Activated effector memory CD4-positive, alpha-beta T cell treated with anti-CD3 and anti-CD28 coated beads, Interleukin-2, amount 50 U/mL, for 16 hours (primary cell): ENCODE results near the gene VAMP1.
"Not testable (repeated sequence)": the region's sequence is repeated elsewhere in the genome, so short reads cannot be mapped to it uniquely, and the experiment has no call there.

Source experiments
- DNase-seq: peaks from one replicate; pipeline ENCODE4 v3.0.0-alpha.2; 2020

The VAMP1 gene

GRCh38 chr12:6470375-6471163 lies at the start of gene VAMP1:
Gene VAMP1 (minus strand): TSS chr12:6470677. CDS start chr12:6470531, 146 bp downstream.
- peak; percentile 99 for DNase-seq

GRCh38 chr12:6520186-6520585 lies 49.7 kb upstream of the VAMP1 start:
- no peak for DNase-seq

- DNase-seq = no peak
These were observed 37.6 kb upstream of the VAMP1 start for GRCh38 chr12:6508087-6508486.

GRCh38 chr12:6507102-6507998 lies 36.9 kb upstream of the VAMP1 start:
- no peak for DNase-seq

GRCh38 chr12:6500466-6500865 lies 30.0 kb upstream of the VAMP1 start:
- no peak for DNase-seq

- DNase-seq = not testable (repeated sequence)
These were observed 26.8 kb upstream of the VAMP1 start for GRCh38 chr12:6497291-6497690.

- no peak for DNase-seq
These were observed 24.5 kb upstream of the VAMP1 start for GRCh38 chr12:6494968-6495367.

- DNase-seq = peak; percentile 66
These were observed 23.8 kb upstream of the VAMP1 start for GRCh38 chr12:6494258-6494743.

GRCh38 chr12:6493497-6494257 lies 23.2 kb upstream of the VAMP1 start, which contains the start of gene NCAPD2:
Gene NCAPD2 (plus strand): TSS chr12:6494102. CDS start chr12:6495099, 997 bp downstream.
- peak; percentile 98 for DNase-seq

GRCh38 chr12:6492838-6493496 lies 22.5 kb upstream of the VAMP1 start, which contains the start of gene MRPL51:
Gene MRPL51 (minus strand): TSS chr12:6493262. CDS start chr12:6493136, 126 bp downstream.
- DNase-seq = peak; percentile 99

- not testable (repeated sequence) for DNase-seq
These were observed 20.2 kb upstream of the VAMP1 start for GRCh38 chr12:6490673-6491072.

- DNase-seq = no peak
These were observed 19.0 kb upstream of the VAMP1 start for GRCh38 chr12:6489449-6489848.

- DNase-seq = no peak
These were observed 17.8 kb upstream of the VAMP1 start for GRCh38 chr12:6488240-6488639.

GRCh38 chr12:6478416-6478815 lies 7.9 kb upstream of the VAMP1 start:
- DNase-seq = no peak

- not testable (repeated sequence) for DNase-seq
These were observed 7.3 kb upstream of the VAMP1 start for GRCh38 chr12:6477601-6478377.

GRCh38 chr12:6476489-6476888 lies 6.0 kb upstream of the VAMP1 start:
- no peak for DNase-seq

- not testable (repeated sequence) for DNase-seq
These were observed 4.9 kb upstream of the VAMP1 start for GRCh38 chr12:6475233-6475975.

GRCh38 chr12:6472491-6472890 lies 2.0 kb upstream of the VAMP1 start:
- DNase-seq = no peak

GRCh38 chr12:6471989-6472360 lies 1.5 kb upstream of the VAMP1 start:
- DNase-seq = no peak

GRCh38 chr12:6469609-6470374 lies 685 bp downstream of the VAMP1 start:
- DNase-seq = peak; percentile 64
